Kasumi-1 (cell line): ENCODE results near the gene SCLY.
"Not testable (repeated sequence)": the region's sequence is repeated elsewhere in the genome, so short reads cannot be mapped to it uniquely, and the experiment has no call there.

ENCODE experiments used
- DNase-seq, 2 experiments: peaks; one replicate each; lab custom pipeline; 2025; lab: John Stamatoyannopoulos, UW

Gene SCLY

DNA sequence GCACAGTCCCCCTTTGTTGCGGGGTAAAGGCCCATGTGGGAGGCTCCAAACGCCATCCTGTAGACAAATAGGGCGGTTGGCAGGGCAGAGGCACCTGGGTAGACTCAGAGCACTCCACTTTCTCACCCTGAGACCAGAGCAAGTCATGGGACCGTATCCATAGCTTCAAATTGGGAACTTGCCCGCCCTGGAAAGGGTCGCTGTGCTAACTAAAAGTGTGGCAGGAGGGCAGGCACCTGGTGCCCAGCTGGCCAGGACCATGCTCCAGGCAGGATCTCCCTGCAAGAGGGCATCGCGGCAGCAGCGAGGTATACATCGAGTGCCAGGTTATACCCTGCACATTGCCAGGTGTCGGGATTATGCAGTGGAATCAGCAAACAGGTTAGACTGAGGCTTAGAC is 20.8 kb upstream of the SCLY start:
- no peak for DNase-seq

DNA sequence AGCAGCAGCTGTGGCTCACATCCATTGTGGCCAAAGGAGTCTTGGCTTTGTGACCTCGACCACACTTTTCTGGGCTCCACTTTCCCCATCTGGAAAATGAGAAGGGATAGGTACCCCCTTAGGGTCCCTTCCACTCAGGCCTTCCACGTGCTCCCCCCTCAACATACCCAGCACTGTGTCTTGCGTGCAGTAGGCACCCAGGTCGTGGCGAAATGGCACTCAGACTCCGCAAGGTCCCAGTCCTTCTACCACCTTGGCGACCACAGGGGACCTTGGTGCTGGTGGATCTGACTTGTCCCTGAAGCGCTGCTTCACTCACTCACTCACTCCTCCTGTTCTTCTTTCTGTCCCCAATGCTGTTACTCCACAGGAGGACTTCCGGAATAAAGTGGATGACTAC is 19.9 kb upstream of the SCLY start:
- DNase-seq: no peak

DNA sequence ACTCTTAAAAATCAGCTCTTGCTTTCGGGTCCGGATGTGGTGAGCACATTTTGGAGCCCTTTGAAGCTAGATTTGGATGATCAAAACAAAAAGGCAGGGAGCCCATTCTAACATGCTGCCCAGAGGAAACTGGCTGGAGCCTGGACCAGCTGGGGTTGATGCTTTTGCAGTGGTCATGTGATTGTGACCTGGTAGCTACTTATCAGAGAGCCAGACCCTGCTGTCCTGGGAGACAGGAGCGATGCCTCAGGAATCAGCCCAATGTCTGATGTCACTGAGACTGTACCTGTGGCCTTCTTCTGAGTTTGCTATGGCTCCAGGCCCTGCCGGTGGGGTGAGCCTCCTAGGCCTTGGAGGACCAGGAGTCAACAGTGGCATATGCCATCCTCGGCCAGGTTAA is 18.7 kb upstream of the SCLY start:
- DNase-seq: no peak

DNA sequence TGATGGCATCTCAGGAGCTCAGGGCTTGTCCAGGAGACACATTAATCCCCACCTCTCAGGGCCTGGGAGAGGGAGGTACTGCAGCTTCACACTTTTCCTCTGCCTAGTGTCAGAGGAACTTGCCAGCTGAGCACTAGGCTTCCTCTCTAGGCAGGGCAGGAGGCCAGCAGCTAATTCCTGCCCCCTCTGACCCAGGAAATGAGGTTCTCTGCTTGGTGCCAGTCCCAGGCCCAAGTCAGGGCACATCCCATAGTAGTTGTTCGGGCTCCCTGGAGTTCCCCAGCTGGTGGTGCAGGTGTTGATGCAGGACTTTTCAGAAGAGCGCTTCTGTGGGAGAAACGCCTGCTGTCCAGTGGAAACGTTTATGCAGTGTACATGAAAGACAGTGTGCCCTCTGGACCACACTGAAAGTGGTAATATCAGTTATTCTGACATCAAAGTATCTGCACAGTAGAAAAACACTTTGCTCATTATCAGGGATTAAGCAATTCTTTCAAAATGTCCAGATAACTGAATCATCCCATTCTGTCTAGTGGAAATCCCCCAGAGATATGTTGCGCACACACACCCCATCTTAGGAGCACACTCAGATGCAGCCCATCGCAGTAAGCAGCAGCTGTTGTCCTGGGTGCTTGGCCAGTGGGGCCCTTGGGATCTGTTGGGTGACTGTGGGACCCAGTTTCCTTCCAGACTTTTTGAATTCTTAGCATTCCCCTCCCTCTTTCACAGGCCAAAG is 17.8 kb upstream of the SCLY start:
- DNase-seq: no peak

DNA sequence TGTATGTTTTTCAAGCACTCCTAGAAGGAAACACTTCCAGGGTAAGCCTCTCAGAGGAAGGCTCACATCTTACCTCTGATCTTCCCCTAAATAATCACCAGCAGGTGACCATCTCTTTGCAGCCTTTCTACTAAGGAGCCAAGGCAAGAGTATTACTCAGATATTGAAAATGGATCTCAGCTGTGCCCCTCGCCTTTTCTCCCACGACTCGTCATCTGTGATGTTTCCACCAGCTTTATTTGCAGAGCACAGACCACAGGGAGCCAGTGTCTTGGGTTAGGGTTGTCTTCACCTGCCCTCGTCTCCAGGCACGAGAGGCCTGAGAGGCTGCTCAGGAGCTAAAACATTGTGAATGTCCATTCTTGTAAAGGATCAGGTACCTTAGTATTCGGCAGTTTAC is 16.9 kb upstream of the SCLY start:
- DNase-seq: no peak

DNA sequence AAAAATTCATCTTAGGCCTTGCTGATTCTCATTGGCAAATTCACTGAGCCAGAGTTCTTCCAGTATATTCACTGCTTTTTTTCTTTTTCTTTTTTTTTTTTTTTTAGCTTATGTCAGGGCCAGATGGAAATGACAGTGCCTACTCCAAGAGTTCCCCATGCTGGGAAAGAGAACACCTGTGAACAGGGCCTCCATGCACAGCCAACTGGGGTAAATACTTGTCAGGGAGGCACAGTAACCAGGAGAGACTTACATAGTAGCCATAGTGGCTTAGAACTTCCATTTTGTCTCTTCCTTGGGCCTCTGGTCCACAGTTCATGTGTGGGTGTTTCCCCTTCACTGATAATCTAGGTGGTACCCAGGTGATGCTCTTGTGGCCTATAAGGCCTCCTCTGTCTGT is 15.2 kb upstream of the SCLY start:
- DNase-seq: no peak

DNA sequence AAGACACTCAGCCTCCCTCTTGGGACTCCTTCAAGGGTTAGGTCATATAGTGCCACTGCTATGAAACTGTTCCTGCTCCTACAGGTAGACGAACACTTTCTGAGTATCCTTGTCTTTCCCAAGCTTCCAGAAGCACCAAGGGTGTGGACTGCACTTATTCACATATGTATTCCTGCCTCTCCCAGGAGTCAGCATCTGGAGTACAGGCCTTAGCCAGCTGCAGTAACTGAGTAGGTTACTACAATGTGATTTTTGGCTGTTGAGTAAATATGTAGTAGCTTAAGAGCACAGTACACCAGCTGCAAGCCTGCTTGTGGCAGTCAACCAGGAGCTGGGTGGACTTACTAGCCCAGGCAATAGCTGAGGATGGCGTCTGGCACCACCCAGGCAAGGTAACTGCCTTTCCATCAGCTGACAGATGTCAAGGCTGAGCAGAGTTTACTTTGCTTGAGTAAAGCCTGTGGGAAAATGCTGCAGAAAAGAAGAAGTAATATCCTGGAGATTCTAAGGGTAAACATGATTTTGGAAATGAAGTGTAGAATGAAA is 14.0 kb upstream of the SCLY start:
- DNase-seq: no peak

DNA sequence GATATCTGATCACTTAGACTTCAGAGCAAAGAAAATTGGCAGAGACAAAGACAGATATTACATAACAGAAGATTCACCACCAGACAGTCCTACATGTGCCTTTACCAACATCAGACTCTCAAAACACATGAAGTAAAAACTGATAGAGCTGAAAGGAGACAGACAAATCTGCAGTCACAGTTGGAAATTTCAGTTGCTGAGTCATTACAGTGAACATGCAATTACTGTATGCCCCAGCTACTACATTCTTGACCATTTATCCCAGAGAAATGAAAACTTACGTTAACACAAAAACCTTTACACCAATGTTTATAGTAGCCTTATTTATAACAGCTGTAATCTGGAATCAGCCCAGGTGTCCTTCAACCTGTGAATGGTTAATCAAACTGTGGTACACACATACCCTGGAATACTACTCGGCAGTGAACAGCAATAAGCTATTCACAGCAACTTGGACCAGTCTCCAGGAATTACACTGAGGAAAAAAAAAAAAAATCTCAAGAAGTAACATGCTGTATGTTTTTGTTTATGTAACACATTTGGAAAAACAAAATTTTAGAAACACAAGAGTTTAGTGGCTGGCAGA is 7.5 kb upstream of the SCLY start:
- DNase-seq: no peak

DNA sequence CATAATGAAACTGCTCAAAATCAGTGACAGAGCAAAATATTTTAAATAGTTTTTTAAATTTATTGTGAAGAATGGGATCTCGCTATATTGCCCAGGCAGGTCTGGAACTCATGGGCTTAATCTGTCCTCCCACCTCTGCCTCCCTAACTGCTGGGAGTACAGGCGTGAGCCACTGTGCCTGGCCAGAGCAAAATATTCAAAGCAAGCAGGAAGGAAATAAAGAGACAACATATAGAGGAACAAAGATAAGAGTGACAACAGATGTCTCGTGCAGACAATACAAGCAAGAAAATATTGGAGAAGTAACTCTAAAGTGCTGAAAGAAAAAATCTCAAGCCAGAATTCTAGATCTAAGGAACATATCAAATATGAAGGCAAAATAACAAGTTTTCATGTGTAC is 5.0 kb upstream of the SCLY start:
- no peak for DNase-seq

DNA sequence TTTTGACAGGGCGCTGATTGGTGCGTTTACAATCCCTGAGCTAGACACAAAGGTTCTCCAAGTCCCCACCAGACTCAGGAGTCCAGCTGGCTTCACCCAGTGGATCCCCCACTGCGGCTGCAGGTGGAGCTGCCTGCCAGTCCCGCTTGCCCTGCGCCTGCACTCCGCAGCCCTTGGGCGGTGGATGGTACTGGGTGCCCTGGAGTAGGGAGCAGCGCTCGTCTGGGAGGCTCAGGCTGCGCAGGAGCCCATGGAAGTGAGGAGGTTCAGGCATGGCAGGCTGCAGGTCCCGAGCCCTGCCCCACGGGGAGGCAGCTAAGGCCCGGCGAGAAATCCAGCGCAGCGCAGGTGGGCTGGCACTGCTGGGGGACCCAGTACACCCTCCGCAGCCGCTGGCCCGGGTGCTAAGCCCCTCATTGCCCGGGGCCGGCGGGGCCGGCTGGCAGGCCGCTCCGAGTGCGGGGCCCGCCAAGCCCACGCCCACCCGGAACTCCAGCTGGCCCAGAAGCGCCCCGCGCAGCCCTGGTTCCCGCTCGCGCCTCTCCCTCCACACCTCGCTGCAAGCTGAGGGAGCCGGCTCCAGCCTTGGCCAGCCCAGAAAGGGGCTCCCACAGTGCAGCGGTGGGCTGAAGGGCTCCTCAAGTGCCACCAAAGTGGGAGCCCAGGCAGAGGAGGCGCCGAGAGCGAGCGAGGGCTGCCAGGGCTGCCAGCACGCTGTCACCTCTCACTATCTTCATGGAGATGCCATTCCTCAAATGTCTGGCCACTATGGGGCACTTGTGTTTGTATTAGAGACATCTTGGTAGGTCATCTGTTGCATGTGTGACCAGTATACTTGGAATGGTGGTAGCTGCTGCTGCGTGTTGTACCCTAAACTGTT is 2.9 kb upstream of the SCLY start:
- not testable (repeated sequence) for DNase-seq

DNA sequence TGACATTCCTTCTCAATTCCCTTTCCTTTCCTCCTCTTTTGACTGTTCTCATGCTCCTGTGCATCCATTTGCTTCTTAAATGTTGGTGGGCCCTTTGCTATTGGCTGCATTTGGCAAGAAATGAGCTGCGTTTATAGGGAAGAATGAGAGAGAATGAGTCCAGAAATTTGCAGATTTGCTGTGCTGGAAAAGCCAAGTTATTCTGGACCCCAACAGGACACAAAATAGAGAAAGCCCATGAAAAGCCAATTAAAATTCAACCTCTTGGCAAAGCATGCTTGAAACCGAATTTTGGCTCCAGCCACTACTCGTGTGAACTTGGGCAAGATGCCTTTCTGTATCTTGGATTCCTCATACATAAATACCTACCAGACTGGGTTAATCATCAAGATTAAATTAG is 1.3 kb upstream of the SCLY start:
- DNase-seq: no peak

DNA sequence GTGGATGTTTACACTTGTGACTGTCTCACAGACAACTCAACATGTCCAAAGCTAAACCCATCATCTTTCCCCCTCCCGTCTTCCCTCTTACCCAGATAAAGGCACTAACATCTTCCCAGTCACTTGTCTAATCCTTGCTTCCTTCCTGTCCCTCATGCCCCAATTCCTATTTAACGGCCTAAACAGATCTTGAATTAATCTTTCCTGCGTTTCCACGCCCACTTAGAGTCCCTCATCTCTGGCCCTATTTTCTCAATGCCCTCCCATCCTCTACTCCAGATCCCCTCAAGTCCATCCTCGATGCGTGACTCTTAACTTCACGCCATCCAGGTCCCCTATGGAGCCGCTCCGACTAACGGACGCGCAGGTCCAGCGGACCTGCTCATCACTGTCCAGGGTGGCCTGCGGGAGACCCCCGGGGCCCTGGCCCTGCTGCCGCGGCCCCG is 682 bp upstream of the SCLY start:
- peak in 1 of 2 experiments; percentile 1 for DNase-seq

DNA sequence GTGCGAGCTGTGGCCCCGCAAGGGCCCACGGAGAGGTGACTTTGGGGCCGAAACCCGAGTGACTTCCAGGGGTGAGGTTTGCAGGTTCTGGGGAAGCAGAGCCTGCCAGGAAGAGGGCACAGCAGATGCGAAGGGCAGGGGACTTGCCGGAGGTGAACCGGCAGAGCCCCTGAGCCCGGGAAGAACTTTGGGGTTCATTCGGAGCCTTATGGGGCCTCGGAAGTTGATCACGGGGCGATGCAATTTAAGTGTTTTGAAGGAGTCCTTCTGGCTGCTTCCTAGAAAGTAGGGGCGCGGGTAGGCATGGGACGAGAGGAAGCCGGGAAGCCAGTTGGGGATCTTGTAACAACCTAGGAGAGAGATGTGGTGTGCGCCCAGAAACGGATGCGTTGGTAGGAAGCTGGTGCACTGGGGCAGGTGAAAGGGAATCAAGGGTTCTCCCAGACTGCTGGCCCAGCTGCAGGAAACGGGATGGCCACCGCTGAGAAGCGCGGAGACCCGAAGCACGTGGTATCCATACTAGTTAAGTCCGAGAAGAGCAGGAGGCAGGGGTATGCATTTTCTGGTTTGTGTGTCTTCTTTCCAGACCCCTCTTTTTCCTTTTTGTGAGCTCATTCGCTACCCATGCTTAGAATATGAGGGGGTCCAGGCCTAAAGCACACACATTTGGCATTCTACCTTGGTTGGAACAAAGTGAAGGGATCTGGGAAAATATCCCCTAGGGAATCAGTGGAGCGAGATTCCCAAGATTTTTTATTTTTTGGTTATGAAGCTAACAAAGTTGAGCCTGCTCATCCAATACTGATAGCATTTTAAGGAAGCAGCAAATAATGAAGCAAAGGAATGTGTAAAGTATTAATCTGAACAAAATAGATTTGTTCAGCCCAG is 758 bp downstream of the SCLY start:
- peak; percentile 1 to 10 for DNase-seq

DNA sequence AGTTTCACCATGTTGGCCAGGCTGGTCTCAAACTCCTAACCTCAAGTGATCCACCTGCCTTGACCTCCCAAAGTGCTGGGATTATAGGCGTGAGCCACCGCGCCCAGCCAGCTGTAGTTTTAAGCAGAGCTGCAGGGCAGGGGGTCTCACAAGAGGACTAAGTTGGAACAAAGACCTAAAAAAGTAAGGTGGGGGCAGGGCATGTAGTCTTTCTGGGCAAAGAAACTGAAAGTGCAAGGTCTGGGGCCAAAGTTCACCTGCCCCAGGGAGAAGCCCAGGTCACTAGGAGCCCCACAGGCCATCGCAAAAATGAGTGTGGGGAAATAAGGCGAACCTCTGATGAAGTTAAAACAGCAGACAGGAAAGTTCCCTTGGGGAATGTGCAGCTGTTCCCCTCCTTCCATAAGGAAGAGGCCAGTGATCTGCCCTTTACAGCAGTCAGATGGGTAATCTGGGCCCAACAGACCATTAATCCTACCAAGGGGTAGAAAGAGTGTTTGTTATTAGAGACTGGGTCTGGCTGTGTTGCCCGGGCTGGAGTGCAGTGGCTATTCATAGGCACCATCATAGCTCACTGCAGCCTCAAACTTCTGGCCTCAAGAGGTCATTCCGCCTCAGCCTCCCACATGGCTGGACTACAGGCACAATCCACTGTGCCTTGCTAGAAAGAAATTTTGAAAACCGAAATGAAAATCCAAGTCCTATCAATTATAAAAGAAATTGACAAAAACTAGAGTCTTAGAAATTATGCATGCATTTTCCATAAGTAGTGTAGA is 2.8 kb downstream of the SCLY start:
- DNase-seq: no peak

DNA sequence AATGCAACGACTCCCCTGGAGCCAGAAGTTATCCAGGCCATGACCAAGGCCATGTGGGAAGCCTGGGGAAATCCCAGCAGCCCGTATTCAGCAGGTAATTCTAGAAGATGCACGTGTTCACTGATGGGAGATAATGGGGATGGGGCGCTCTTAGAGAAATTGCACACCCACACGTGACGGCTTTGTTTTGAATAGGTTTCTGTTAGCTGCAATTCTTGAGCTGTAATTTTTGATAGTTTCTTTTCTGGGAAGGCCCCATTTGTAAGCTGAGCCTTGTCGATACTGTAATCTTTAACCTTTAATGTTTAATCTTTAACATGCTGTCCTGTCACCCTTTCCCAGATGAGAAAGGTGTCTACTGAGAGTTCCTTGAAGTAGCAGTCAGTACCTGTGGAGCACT is 3.6 kb downstream of the SCLY start:
- no peak for DNase-seq

DNA sequence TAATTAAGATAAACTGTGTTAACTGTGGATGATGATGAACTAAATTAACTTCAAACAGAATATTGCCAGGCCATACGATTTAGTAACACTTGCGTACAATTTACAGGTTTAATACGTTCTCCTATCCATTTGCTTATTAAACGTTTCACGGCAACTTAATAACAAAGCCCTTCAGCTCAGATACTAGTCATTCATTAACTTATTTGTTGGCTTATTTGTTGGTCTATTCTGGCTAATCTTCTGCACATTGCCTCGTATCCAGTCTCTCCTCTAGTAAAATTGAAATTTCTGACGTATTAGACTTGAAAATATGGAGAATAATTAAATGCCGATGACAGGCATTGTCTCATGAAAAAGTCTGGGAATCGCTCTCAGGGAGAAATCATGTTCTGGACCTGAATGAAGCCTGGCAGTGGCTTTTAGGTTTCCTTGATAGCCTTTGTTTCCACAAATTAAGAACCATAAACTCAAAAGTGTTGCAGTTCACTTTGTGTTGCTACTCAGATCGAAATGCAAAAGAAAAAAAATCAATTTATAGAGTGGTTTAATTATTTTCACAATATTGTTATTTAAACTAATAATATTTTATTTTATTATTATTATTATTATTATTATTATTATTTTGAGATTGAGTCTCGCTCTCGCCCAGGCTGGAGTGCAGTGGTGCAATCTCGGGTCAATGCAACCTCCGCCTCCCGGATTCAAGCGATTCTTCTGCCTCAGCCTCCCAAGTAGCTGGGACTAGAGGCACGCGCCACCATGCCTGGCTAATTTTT is 4.5 kb downstream of the SCLY start:
- no peak for DNase-seq

DNA sequence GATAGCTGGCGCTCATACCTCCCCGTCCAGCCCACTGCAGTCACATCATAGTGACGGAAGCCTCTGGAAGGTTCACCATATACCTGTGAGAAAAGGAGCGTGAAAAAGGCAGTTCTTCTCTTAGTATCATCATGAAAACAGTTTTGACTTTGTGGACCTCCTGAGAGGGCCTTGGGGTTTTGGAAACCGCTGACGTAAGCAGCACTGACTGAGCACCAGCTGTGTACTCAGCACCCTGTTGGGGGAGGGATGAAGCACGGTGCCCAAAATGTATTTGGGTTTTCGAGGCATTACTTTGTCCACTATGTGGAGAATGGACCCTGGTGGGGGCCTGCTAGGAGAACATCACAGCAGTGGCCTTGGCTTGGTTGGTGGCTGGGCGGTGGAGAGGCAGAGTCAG is 5.4 kb downstream of the SCLY start:
- DNase-seq: no peak

DNA sequence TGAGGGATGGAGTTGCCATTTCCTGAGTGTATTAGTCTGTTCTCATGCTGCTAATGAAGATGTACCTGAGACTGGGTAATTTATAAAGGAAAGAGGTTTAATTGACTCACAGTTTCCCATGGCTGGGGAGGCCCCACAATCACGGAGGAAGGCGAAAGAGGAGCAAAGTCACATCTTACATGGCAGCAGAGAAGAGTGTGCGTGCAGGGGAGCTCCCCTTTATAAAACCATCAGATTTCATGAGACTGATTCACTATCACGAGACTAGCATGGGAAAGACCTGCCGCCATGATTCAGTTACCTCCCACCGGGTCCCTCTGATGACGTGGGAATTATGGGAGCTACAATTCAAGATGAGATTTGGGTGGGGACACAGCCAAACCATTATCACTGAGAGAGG is 5.9 kb downstream of the SCLY start:
- not testable (repeated sequence) for DNase-seq

DNA sequence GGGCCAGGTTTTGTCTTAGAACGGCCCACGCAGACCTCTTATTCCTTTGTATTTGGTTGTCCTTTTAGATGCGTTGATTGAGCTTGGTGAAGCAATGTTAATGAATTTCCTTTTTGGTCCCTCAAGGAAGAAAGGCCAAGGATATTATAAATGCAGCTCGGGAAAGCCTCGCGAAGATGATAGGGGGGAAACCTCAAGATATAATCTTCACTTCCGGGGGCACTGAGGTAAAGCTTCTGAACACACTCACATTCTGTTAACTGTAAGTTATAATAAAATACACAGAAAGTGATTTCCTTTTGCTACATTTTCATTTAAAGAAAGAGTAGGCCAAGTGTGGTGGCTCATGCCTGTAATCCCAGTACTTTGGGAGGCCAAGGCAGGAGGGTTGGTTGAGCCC is 7.1 kb downstream of the SCLY start:
- DNase-seq: no peak
